OCI-LY3 (cell line): ENCODE results near the gene TMPRSS13.

Experiments
- CTCF ChIP-seq: fragments of 200-600, 300-600 bp; sonication (generic); IDR thresholded peaks from 2 replicates; pipeline ENCODE4 v1.5.1; 2014; ENCODE audit warnings: antibody characterized with exemption, low read length, low read depth
- EZH2phosphoT487 ChIP-seq: fragments of 200-600 bp; shearing (Covaris generic); IDR thresholded peaks from 2 replicates; pipeline ENCODE4 v1.6.1; 2018; ENCODE audit warnings: antibody characterized with exemption, mixed run types, low read depth

GRCh38 chr11:117961896-117962295 is 32.7 kb upstream of the TMPRSS13 start:
- no peak for TF ChIP-seq CTCF
- TF ChIP-seq EZH2phosphoT487: no peak
